Measurements from ENCODE around the gene PTPRQ. TPM values are rescaled to one million over a fixed set of nuclear protein-coding genes. Genes with fewer than 3 reads are reported as not detected.

PTPRQ gene
- total RNA-seq, 1 donor = not detected

DNA sequence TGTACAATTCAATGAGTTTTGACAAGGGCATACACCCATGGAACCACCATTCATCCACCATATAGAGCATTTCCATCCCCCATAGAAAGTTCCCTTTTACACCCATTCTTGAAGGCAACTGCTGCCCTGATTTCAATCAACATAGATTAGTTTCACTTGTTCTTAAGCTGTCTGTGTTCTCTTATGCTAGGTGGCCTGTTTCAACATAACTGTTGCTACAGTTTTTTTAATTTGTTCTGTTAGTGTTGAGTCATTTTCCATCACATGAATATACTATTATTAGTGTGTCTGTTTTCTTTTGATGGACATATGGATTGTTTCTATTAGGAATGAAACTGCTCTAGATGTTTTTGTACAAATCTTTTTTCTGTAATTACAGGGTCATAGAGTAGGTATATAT is 123.4 kb downstream of the PTPRQ start:
- Histone ChIP-seq H3K9me3 (ENCODE audit: low read depth, low read length) (no peaks in the 10 kb centered on the region), H3K27me3 (ENCODE audit: insufficient read depth, low read length) (no peaks in the 10 kb centered on the region), H3K4me3 (ENCODE audit: low read length) (no peak overlapping the region), H3K4me1 (ENCODE audit: insufficient read depth, low read length) (no peaks in the 10 kb centered on the region)

GRCh38 chr12:80576641-80577418 is 132.8 kb downstream of the PTPRQ start:
- peaks cover 4% of the 10 kb centered on the region for H3K9me3 ChIP-seq (ENCODE audit: low read depth, low read length)
- no peak overlapping the region for H3K4me3 ChIP-seq (ENCODE audit: low read length)
- H3K4me1 ChIP-seq (ENCODE audit: insufficient read depth, low read length) = no peaks in the 10 kb centered on the region
- H3K27me3 ChIP-seq (ENCODE audit: insufficient read depth, low read length) = no peaks in the 10 kb centered on the region

GRCh38 chr12:80580254-80580653 is 136.2 kb downstream of the PTPRQ start:
- no peaks in the 10 kb centered on the region for H3K4me1 ChIP-seq (ENCODE audit: insufficient read depth, low read length)
- H3K4me3 ChIP-seq (ENCODE audit: low read length) = no peak overlapping the region
- peaks cover 4% of the 10 kb centered on the region for H3K9me3 ChIP-seq (ENCODE audit: low read depth, low read length)
- H3K27me3 ChIP-seq (ENCODE audit: insufficient read depth, low read length) = no peaks in the 10 kb centered on the region

GRCh38 chr12:80581783-80582182 is 137.7 kb downstream of the PTPRQ start:
- H3K27me3 ChIP-seq (ENCODE audit: insufficient read depth, low read length) = no peaks in the 10 kb centered on the region
- H3K4me1 ChIP-seq (ENCODE audit: insufficient read depth, low read length) = no peaks in the 10 kb centered on the region
- H3K9me3 ChIP-seq (ENCODE audit: low read depth, low read length) = peaks cover 4% of the 10 kb centered on the region
- no peak overlapping the region for H3K4me3 ChIP-seq (ENCODE audit: low read length)

GRCh38 chr12:80582431-80582830 is 138.4 kb downstream of the PTPRQ start:
- H3K27me3 ChIP-seq (ENCODE audit: insufficient read depth, low read length) = no peaks in the 10 kb centered on the region
- H3K4me1 ChIP-seq (ENCODE audit: insufficient read depth, low read length) = no peaks in the 10 kb centered on the region
- H3K4me3 ChIP-seq (ENCODE audit: low read length) = no peak overlapping the region
- peaks cover under 1% of the 10 kb centered on the region for H3K9me3 ChIP-seq (ENCODE audit: low read depth, low read length)

- H3K9me3 ChIP-seq (ENCODE audit: low read depth, low read length) = no peaks in the 10 kb centered on the region
- H3K4me1 ChIP-seq (ENCODE audit: insufficient read depth, low read length) = no peaks in the 10 kb centered on the region
- no peaks in the 10 kb centered on the region for H3K27me3 ChIP-seq (ENCODE audit: insufficient read depth, low read length)
- H3K4me3 ChIP-seq (ENCODE audit: low read length) = no peak overlapping the region
Observed at GRCh38 chr12:80589077-80589476, 145.0 kb downstream of the PTPRQ start.

- Histone ChIP-seq H3K9me3 (ENCODE audit: low read depth, low read length) (no peaks in the 10 kb centered on the region), H3K4me1 (ENCODE audit: insufficient read depth, low read length) (no peaks in the 10 kb centered on the region), H3K4me3 (ENCODE audit: low read length) (no peak overlapping the region), H3K27me3 (ENCODE audit: insufficient read depth, low read length) (no peaks in the 10 kb centered on the region)
Observed at GRCh38 chr12:80590085-80590484, 146.1 kb downstream of the PTPRQ start.

GRCh38 chr12:80593766-80594165 is 149.7 kb downstream of the PTPRQ start:
- Histone ChIP-seq H3K4me3 (ENCODE audit: low read length) (no peak overlapping the region), H3K27me3 (ENCODE audit: insufficient read depth, low read length) (no peaks in the 10 kb centered on the region), H3K9me3 (ENCODE audit: low read depth, low read length) (no peaks in the 10 kb centered on the region), H3K4me1 (ENCODE audit: insufficient read depth, low read length) (no peaks in the 10 kb centered on the region)

DNA sequence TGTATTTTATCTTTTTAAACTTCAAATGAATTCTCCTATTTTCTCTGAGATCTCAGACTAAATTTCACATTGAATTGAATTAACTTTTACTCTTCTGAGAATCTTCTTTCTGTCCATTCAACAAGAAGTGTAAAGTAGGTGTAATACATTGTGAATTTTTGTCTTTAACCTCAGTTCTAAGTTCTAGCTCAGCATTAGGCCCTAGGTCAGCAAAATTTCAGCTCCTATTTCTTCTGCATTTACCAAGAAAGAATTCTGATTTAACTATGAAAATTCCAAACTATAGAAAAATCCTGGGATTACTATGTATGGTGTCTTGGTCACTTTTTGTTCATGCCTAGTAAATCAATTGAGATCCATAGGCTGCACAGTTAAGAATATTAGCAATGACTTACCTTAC is 152.5 kb downstream of the PTPRQ start:
- H3K4me3 ChIP-seq (ENCODE audit: low read length) = no peak overlapping the region
- no peaks in the 10 kb centered on the region for H3K9me3 ChIP-seq (ENCODE audit: low read depth, low read length)
- no peaks in the 10 kb centered on the region for H3K27me3 ChIP-seq (ENCODE audit: insufficient read depth, low read length)
- H3K4me1 ChIP-seq (ENCODE audit: insufficient read depth, low read length) = no peaks in the 10 kb centered on the region

DNA sequence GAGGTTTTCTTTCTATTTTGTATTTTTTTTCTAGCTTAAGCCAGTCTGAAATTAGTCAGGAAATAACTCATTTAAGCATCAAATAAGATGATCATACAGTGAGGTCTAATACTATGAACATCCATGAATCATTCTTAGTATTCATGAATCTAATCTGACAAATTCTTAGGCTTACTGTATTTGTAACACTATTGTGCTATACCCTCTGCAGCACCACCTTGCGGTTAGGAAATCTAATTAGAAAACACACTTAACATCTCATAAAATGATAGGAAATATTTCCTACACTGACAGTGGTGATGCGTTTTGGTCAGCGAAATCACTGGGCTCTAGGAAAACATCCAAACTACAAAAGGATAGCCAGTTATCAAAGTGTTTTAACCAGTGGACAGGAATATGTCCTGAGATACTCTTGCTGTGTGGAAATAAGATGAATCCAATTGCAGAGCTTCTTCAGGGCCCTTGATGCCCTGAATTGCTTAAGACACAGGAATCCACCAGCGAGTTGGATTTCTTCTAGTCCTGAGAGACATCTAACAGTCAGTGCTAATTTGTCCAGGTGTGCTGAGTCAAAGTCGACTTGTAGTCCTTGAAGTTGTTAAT is 154.1 kb downstream of the PTPRQ start:
- Histone ChIP-seq H3K9me3 (ENCODE audit: low read depth, low read length) (no peaks in the 10 kb centered on the region), H3K27me3 (ENCODE audit: insufficient read depth, low read length) (no peaks in the 10 kb centered on the region), H3K4me3 (ENCODE audit: low read length) (no peak overlapping the region), H3K4me1 (ENCODE audit: insufficient read depth, low read length) (no peaks in the 10 kb centered on the region)

- no peaks in the 10 kb centered on the region for H3K4me1 ChIP-seq (ENCODE audit: insufficient read depth, low read length)
- no peak overlapping the region for H3K4me3 ChIP-seq (ENCODE audit: low read length)
Observed at GRCh38 chr12:80602455-80602854, 158.4 kb downstream of the PTPRQ start.

DNA sequence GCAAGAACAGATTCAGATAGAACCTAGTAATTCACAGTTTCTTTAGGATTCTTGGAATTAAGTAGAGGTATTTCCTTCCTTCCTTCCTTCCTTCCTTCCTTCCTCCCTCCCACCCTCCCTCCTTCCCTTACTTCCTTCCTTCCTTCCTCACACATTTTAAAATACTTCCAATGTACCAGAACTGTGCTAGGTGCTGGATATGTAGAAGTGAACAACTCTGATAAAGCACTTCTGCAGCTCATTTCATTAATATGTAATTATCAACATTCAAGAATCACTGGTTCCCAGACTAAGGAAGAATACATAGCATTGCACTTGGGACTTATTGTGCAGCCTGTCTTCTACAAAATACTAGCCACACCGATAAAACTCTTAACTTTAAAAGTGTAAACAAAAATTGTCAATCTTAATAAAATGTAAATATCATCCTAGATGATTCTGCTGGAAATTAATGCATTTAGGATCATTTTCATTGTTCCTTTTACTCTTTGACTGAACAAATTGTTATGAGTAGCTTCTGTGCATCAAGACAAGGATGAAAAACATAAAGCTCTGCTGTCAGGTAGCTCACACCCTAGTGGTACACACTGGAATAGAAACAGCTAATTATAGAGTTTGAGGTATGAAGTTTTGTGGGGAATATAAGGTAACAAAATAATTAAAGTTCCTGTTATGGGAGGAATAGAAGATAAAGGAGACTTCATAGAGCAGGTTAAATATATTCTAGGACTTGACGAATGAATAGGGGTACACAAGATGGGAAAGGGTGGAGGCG is 163.5 kb downstream of the PTPRQ start:
- no peaks in the 10 kb centered on the region for H3K4me1 ChIP-seq (ENCODE audit: insufficient read depth, low read length)
- no peak overlapping the region for H3K4me3 ChIP-seq (ENCODE audit: low read length)
- H3K9me3 ChIP-seq (ENCODE audit: low read depth, low read length) = no peaks in the 10 kb centered on the region
- H3K27me3 ChIP-seq (ENCODE audit: insufficient read depth, low read length) = no peaks in the 10 kb centered on the region

More at GRCh38 chr12:80602455-80602854, 158.4 kb downstream of the PTPRQ start:
- Histone ChIP-seq H3K27me3 (ENCODE audit: insufficient read depth, low read length) (no peaks in the 10 kb centered on the region), H3K9me3 (ENCODE audit: low read depth, low read length) (no peaks in the 10 kb centered on the region)

- H3K4me3 ChIP-seq (ENCODE audit: low read length) = no peak overlapping the region
- H3K9me3 ChIP-seq (ENCODE audit: low read depth, low read length) = no peaks in the 10 kb centered on the region
- no peaks in the 10 kb centered on the region for H3K4me1 ChIP-seq (ENCODE audit: insufficient read depth, low read length)
- H3K27me3 ChIP-seq (ENCODE audit: insufficient read depth, low read length) = no peaks in the 10 kb centered on the region
Observed at GRCh38 chr12:80617733-80618132, 173.7 kb downstream of the PTPRQ start.

DNA sequence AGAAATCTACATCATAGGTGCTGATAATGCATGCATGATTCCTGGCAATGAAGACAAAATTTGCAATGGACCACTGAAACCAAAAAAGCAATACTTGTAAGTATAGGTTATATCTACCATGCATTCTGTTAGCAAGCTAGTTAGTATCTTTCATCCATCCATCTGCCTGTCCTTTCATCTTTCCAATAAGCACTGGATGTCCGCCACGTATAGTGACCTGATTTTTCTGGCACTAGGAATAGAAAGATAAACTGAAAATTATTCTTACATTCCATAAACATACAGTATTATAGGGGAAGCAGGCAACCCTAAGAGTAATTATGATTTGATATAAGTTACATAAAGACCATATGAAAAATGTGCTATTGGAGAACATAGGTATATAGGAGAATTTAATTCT is 176.2 kb downstream of the PTPRQ start:
- Histone ChIP-seq H3K4me1 (ENCODE audit: insufficient read depth, low read length) (no peaks in the 10 kb centered on the region), H3K27me3 (ENCODE audit: insufficient read depth, low read length) (no peaks in the 10 kb centered on the region), H3K9me3 (ENCODE audit: low read depth, low read length) (no peaks in the 10 kb centered on the region), H3K4me3 (ENCODE audit: low read length) (no peak overlapping the region)

DNA sequence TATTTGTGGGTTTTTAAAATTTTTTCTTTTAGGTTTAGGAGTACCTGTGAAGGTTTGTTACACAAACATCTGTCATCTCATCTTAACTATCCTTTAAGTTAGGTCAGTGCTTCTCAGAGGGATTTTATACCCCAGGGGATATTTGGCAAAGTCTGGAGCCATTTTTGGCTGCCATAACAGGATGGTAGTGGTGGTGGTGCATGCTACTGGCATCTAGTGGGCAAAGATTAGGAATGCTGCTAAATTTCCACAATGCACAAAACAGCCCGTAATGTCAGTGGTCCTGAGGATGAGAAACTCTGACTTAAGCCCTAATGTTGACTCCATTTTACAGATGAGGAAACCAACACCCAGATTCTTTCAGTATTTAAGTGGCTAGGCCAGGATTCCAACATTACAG is 178.2 kb downstream of the PTPRQ start:
- Histone ChIP-seq H3K27me3 (ENCODE audit: insufficient read depth, low read length) (no peaks in the 10 kb centered on the region), H3K4me1 (ENCODE audit: insufficient read depth, low read length) (no peaks in the 10 kb centered on the region), H3K4me3 (ENCODE audit: low read length) (no peak overlapping the region), H3K9me3 (ENCODE audit: low read depth, low read length) (no peaks in the 10 kb centered on the region)
